Glutamatergic neuron (in vitro differentiated cells): ENCODE measurements around the gene C1QTNF4. TPM values are rescaled to one million over a fixed set of nuclear protein-coding genes. Genes with fewer than 3 reads are reported as not detected.

Experiments used
- DNase-seq: peaks from one replicate; pipeline ENCODE4 v3.0.0; 2022
- H3K27ac Mint-ChIP-seq: one replicate; pipeline ENCODE4 v1.8.0; 2020; ENCODE audit warnings: mild to moderate bottlenecking, mixed read lengths, inconsistent platforms; ENCODE audit not compliant: unreplicated experiment
- H3K27me3 Mint-ChIP-seq: one replicate; pipeline ENCODE4 v1.8.0; 2020; ENCODE audit warnings: mild to moderate bottlenecking, moderate library complexity, mixed read lengths, inconsistent platforms; ENCODE audit not compliant: unreplicated experiment
- H3K36me3 Mint-ChIP-seq: one replicate; pipeline ENCODE4 v1.8.0; 2020; ENCODE audit warnings: mild to moderate bottlenecking, mixed read lengths, inconsistent platforms; ENCODE audit not compliant: unreplicated experiment
- H3K4me1 Mint-ChIP-seq: one replicate; pipeline ENCODE4 v1.8.0; 2020; ENCODE audit warnings: mild to moderate bottlenecking, low read depth, mixed read lengths, inconsistent platforms; ENCODE audit not compliant: unreplicated experiment
- H3K4me3 Mint-ChIP-seq: one replicate; pipeline ENCODE4 v1.8.0; 2020; ENCODE audit warnings: mild to moderate bottlenecking, mixed read lengths, inconsistent platforms; ENCODE audit not compliant: unreplicated experiment
- H3K9me3 Mint-ChIP-seq: one replicate; pipeline ENCODE4 v1.8.0; 2020; ENCODE audit warnings: mild to moderate bottlenecking, moderate library complexity, mixed read lengths, inconsistent platforms; ENCODE audit not compliant: unreplicated experiment
- total RNA-seq: library from RNA; stranded (reverse); fragmentation: NEBNext Ultra II Directional; extraction: Animal tissue kit (Norgen Biotek cat#: 25700); gene quantifications from one replicate; pipeline ENCODE4 v1.2.1, GENCODE V29; 2021; ENCODE audit not compliant: unreplicated experiment
- TF ChIP-seq, protein P1 (sequence below): fragments of 200-600 bp; sonication (generic); IDR thresholded peaks from one replicate; pipeline ENCODE4 v1.5.0; 2021; ENCODE audit not compliant: partially characterized antibody, unreplicated experiment

Gene C1QTNF4
- total RNA-seq, 1 donor from 2014 or later, result 7.0 TPM

DNA sequence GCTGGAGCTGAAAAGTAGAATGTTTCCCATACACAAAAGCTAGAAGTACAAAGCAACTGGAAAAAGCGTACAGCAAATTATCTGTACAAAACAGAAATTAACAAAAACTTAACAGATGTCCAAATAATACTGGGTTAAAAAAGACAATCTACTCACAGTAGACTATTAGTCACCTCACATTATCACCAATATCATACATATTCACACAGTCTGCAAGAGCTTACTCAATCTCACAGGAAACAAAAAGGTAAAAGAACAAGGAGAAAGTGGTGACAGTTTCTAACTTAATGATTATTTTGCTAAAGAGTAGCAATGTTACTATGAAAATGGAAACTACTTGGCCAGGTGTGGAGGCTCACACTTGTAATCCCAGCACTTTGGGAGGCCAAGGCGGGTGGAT lies 53.1 kb downstream of the C1QTNF4 start:
- H3K27me3 Mint-ChIP-seq, result no peaks in the 10 kb centered on the region
- peaks cover 1% of the 10 kb centered on the region for H3K9me3 Mint-ChIP-seq
- H3K27ac Mint-ChIP-seq, result peak overlapping the region; percentile 33
- H3K36me3 Mint-ChIP-seq, result no peaks in the 10 kb centered on the region
- TF ChIP-seq, protein P1, sequence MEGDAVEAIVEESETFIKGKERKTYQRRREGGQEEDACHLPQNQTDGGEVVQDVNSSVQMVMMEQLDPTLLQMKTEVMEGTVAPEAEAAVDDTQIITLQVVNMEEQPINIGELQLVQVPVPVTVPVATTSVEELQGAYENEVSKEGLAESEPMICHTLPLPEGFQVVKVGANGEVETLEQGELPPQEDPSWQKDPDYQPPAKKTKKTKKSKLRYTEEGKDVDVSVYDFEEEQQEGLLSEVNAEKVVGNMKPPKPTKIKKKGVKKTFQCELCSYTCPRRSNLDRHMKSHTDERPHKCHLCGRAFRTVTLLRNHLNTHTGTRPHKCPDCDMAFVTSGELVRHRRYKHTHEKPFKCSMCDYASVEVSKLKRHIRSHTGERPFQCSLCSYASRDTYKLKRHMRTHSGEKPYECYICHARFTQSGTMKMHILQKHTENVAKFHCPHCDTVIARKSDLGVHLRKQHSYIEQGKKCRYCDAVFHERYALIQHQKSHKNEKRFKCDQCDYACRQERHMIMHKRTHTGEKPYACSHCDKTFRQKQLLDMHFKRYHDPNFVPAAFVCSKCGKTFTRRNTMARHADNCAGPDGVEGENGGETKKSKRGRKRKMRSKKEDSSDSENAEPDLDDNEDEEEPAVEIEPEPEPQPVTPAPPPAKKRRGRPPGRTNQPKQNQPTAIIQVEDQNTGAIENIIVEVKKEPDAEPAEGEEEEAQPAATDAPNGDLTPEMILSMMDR, result no peak
- no peak for DNase-seq
- H3K4me1 Mint-ChIP-seq, result peaks cover 14% of the 10 kb centered on the region
- H3K4me3 Mint-ChIP-seq, result no peak overlapping the region

DNA sequence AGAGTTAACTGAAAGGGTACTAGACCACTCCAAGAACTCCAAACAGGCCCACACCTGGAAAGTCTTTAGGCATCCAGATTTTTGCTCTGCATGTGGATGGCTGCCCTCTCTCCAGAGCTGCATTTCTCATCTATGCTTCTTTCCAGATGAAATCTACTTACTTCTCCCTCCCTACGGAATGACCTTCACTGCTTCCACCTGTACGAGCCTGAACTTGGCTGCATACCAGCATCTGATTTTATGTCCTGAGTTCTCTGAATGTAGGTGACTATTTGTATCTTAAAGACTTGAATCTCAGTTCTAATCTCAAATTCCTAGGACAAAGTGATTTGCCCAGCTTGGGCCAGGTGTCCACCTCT lies 54.6 kb downstream of the C1QTNF4 start:
- DNase-seq, result no peak
- no peak overlapping the region for H3K4me3 Mint-ChIP-seq
- H3K36me3 Mint-ChIP-seq, result no peaks in the 10 kb centered on the region
- TF ChIP-seq, protein P1, result no peak
- peaks cover 2% of the 10 kb centered on the region for H3K27me3 Mint-ChIP-seq
- H3K27ac Mint-ChIP-seq, result no peak overlapping the region
- H3K4me1 Mint-ChIP-seq, result peaks cover 20% of the 10 kb centered on the region
- H3K9me3 Mint-ChIP-seq, result peaks cover 1% of the 10 kb centered on the region

Other genes with a start within 250 kb of the C1QTNF4 start
- not detected for gene MYBPC3, start 241.7 kb downstream of the C1QTNF4 start, total RNA-seq
- gene SPI1, start 215.9 kb downstream of the C1QTNF4 start, total RNA-seq, result not detected
- gene SLC39A13, start 185.8 kb downstream of the C1QTNF4 start, total RNA-seq, result 60.0 TPM
- gene PSMC3, start 168.0 kb downstream of the C1QTNF4 start, total RNA-seq, result 112 TPM
- 0.54 TPM for gene RAPSN, start 145.3 kb downstream of the C1QTNF4 start, total RNA-seq
- 261 TPM for gene CELF1, start 41.3 kb downstream of the C1QTNF4 start, total RNA-seq
- 27.5 TPM for gene PTPMT1, start 28.8 kb downstream of the C1QTNF4 start, total RNA-seq
- 11.1 TPM for gene KBTBD4, start 15.4 kb downstream of the C1QTNF4 start, total RNA-seq
- gene NDUFS3, start 15.3 kb downstream of the C1QTNF4 start, total RNA-seq, result 122 TPM
- not detected for gene FAM180B, start 7.7 kb downstream of the C1QTNF4 start, total RNA-seq
- 144 TPM for gene MTCH2, start 48.1 kb upstream of the C1QTNF4 start, total RNA-seq
- gene AGBL2, start 121.0 kb upstream of the C1QTNF4 start, total RNA-seq, result 1.7 TPM
- 101 TPM for gene FNBP4, start 172.9 kb upstream of the C1QTNF4 start, total RNA-seq